HCT116 (cell line): ENCODE data around the gene JPH3. TPM values are rescaled to one million over a fixed set of nuclear protein-coding genes. Genes with fewer than 3 reads are reported as not detected.

Source experiments
- ATAC-seq: fragments of 200-7000 bp; cut with Tn5 transposase; 2 replicates; pipeline ENCODE4 v1.9.1; 2020; ENCODE audit warnings: mild to moderate bottlenecking, moderate library complexity
- BruUV-seq: library from RNA; stranded (reverse); fragments of 400-500 nt; replicated peaks from 2 replicates; lab custom pipeline; 2021; lab: Mats Ljungman, UMichigan
- CTCF ChIA-PET: fragments of 300-600 bp; sonication (Branson Sonifier 250); formaldehyde crosslinking; loops from one replicate; lab custom pipeline; 2021; ENCODE audit warnings: antibody characterized with exemption; lab: Charles Lee
- POLR2A ChIA-PET: fragments of 300-600, 350-600 bp; sonication (Branson Sonifier 250); formaldehyde crosslinking; loops from one replicate; lab custom pipeline; 2021; ENCODE audit warnings: antibody characterized with exemption; lab: Charles Lee
- RAD21 ChIA-PET, 2 experiments: fragments of 300-600 bp; sonication (Branson Sonifier 250); formaldehyde crosslinking; loops; one replicate each; lab custom pipeline; 2023; ENCODE audit warnings: low total read pairs in 2 of 2; ENCODE audit not compliant: uncharacterized antibody in 2 of 2, unreplicated experiment in 2 of 2, low non-redundant PET in 1 of 2; lab: Charles Lee
- DNase-seq: peaks from one replicate; pipeline ENCODE4 v3.0.0-alpha.2; 2010; ENCODE audit warnings: low read depth, low spot score
- H2AFZ ChIP-seq: fragments of 200-600 bp; shearing (Covaris generic), sonication (generic); 2 replicates; pipeline ENCODE4 v1.6.1; 2017; ENCODE audit warnings: low read depth, mixed run types, mixed read lengths, antibody characterized with exemption, low read length; ENCODE audit not compliant: poor library complexity, severe bottlenecking
- H3K27ac ChIP-seq: 2 replicates; pipeline ENCODE4 v1.5.1; 2012; ENCODE audit warnings: low read depth, low read length
- H3K27me3 ChIP-seq: fragments of 200-600 bp; sonication (generic); 2 replicates; pipeline ENCODE4 v1.6.1; 2016; ENCODE audit warnings: mixed run types, low read length, mixed read lengths; ENCODE audit not compliant: insufficient read depth
- H3K36me3 ChIP-seq, 2 experiments: fragments of 200-500 bp in 1 of 2; fragments of 200-600 bp in 1 of 2; sonication (Bioruptor generic) in 1 of 2; sonication (generic) in 1 of 2; 2 replicates each; pipeline versions ENCODE4 v1.5.1 to v1.6.1; 2014 to 2016; ENCODE audit warnings: low read length in 2 of 2, inconsistent platforms in 1 of 2, mixed read lengths in 1 of 2, mixed run types in 1 of 2; ENCODE audit not compliant: insufficient read depth in 2 of 2, control insufficient read depth in 1 of 2
- H3K4me1 ChIP-seq, 2 experiments: fragments of 200-600 bp in 1 of 2; sonication (generic) in 1 of 2; 2 replicates each; pipeline versions ENCODE4 v1.5.1 to v1.6.1; 2012 to 2017; ENCODE audit warnings: low read length in 2 of 2, inconsistent platforms in 1 of 2, mild to moderate bottlenecking in 1 of 2, mixed read lengths in 1 of 2, mixed run types in 1 of 2, moderate library complexity in 1 of 2; ENCODE audit not compliant: insufficient read depth in 2 of 2, control insufficient read depth in 1 of 2
- H3K4me2 ChIP-seq: fragments of 200-600 bp; sonication (generic); 2 replicates; pipeline ENCODE4 v1.6.1; 2017; ENCODE audit warnings: mixed run types, low read length, mixed read lengths
- H3K4me3 ChIP-seq, 2 experiments: fragments of 200-600 bp in 1 of 2; sonication (generic) in 1 of 2; replicated peaks in 1 of 2; 2 replicates each; pipeline ENCODE4 v1.5.1; 2011 to 2016; ENCODE audit warnings: low read length in 2 of 2, control low read depth in 1 of 2, low read depth in 1 of 2, mild to moderate bottlenecking in 1 of 2, mixed read lengths in 1 of 2, mixed run types in 1 of 2
- H3K79me2 ChIP-seq: fragments of 200-600 bp; sonication (generic); 2 replicates; pipeline ENCODE4 v1.6.1; 2017; ENCODE audit warnings: mild to moderate bottlenecking, mixed run types, low read length, moderate library complexity, mixed read lengths; ENCODE audit not compliant: insufficient read depth
- H3K9ac ChIP-seq: fragments of 200-600 bp; sonication (generic); 2 replicates; pipeline ENCODE4 v1.6.1; 2016; ENCODE audit warnings: low read length, mixed read lengths
- H3K9me2 ChIP-seq: fragments of 200-600 bp; sonication (generic), shearing (Covaris generic); 2 replicates; pipeline ENCODE4 v1.6.1; 2017; ENCODE audit warnings: mixed run types, mild to moderate bottlenecking, moderate library complexity; ENCODE audit not compliant: insufficient read depth
- H3K9me3 ChIP-seq, 2 experiments: fragments of 200-500 bp in 1 of 2; fragments of 200-600 bp in 1 of 2; sonication (Bioruptor generic) in 1 of 2; sonication (generic) in 1 of 2; 2 replicates each; pipeline ENCODE4 v1.6.1; 2014 to 2017; ENCODE audit warnings: low read length in 2 of 2, mixed read lengths in 2 of 2, inconsistent platforms in 1 of 2, low read depth in 1 of 2, mild to moderate bottlenecking in 1 of 2, mixed run types in 1 of 2, moderate library complexity in 1 of 2; ENCODE audit not compliant: control insufficient read depth in 1 of 2, insufficient read depth in 1 of 2
- H4K20me1 ChIP-seq: fragments of 200-600 bp; sonication (generic), shearing (Covaris generic); 2 replicates; pipeline ENCODE4 v1.6.1; 2017; ENCODE audit warnings: mixed run types, mild to moderate bottlenecking, moderate library complexity; ENCODE audit not compliant: insufficient read depth
- ATF3 ChIP-seq: IDR thresholded peaks from 2 replicates; pipeline ENCODE4 v1.6.1; 2012
- CBX3 ChIP-seq: IDR thresholded peaks from 2 replicates; pipeline ENCODE4 v1.6.1; 2012; ENCODE audit warnings: low read depth
- CEBPB ChIP-seq: IDR thresholded peaks from 2 replicates; pipeline ENCODE4 v1.6.1; 2012; ENCODE audit warnings: low read depth
- CTCF ChIP-seq, 3 experiments: fragments of 200-600 bp in 1 of 3; sonication (generic) in 1 of 3; IDR thresholded peaks in 2 of 3; conservative IDR thresholded peaks in 1 of 3; 2 replicates each; pipeline ENCODE4 v1.5.1; 2012 to 2017; ENCODE audit warnings: low read depth in 2 of 3, low read length in 2 of 3, antibody characterized with exemption in 1 of 3, borderline replicate concordance in 1 of 3, control low read depth in 1 of 3, mild to moderate bottlenecking in 1 of 3, mixed read lengths in 1 of 3, mixed run types in 1 of 3, moderate library complexity in 1 of 3; ENCODE audit not compliant: insufficient read depth in 1 of 3
- EGR1 ChIP-seq: IDR thresholded peaks from 2 replicates; pipeline ENCODE4 v1.6.1; 2012; ENCODE audit warnings: low read depth
- ELF1 ChIP-seq: IDR thresholded peaks from 2 replicates; pipeline ENCODE4 v1.6.1; 2012; ENCODE audit warnings: low read depth, borderline replicate concordance
- EZH2 ChIP-seq: fragments of 200-600 bp; sonication (generic); IDR thresholded peaks from 2 replicates; pipeline ENCODE4 v1.6.1; 2017; ENCODE audit warnings: antibody characterized with exemption, mixed run types
- FOSL1 ChIP-seq: IDR thresholded peaks from 2 replicates; pipeline ENCODE4 v1.6.1; 2012; ENCODE audit warnings: low read depth
- JUND ChIP-seq: IDR thresholded peaks from 2 replicates; pipeline ENCODE4 v1.6.1; 2012
- POLR2A ChIP-seq: IDR thresholded peaks from 2 replicates; pipeline ENCODE4 v1.7.0; 2011; ENCODE audit warnings: borderline replicate concordance; ENCODE audit not compliant: insufficient read depth, insufficient read length; ENCODE audit errors: extremely low read depth
- POLR2AphosphoS5 ChIP-seq: IDR thresholded peaks from 2 replicates; pipeline ENCODE4 v1.6.1; 2011; ENCODE audit warnings: mild to moderate bottlenecking, low read depth, low read length, moderate library complexity
- RAD21 ChIP-seq: IDR thresholded peaks from 2 replicates; pipeline ENCODE4 v1.6.1; 2012; ENCODE audit warnings: low read depth, mild to moderate bottlenecking
- REST ChIP-seq: IDR thresholded peaks from 2 replicates; pipeline ENCODE4 v1.6.1; 2012; ENCODE audit warnings: low read depth
- SIN3A ChIP-seq: IDR thresholded peaks from 2 replicates; pipeline ENCODE4 v1.6.1; 2012; ENCODE audit warnings: low read depth
- SP1 ChIP-seq: IDR thresholded peaks from 2 replicates; pipeline ENCODE4 v1.6.1; 2012; ENCODE audit warnings: low read depth
- SRF ChIP-seq: IDR thresholded peaks from 2 replicates; pipeline ENCODE4 v1.6.1; 2012; ENCODE audit warnings: low read depth
- YY1 ChIP-seq: IDR thresholded peaks from 2 replicates; pipeline ENCODE4 v1.6.1; 2011; ENCODE audit warnings: low read length, low read depth, moderate library complexity, mild to moderate bottlenecking; ENCODE audit not compliant: insufficient replicate concordance; ENCODE audit errors: extremely low read depth
- ZBTB33 ChIP-seq: IDR thresholded peaks from 2 replicates; pipeline ENCODE4 v1.6.1; 2011; ENCODE audit warnings: mild to moderate bottlenecking, low read length, moderate library complexity; ENCODE audit not compliant: insufficient replicate concordance; ENCODE audit errors: extremely low read depth
- ZNF274 ChIP-seq: fragments of 200-500 bp; sonication (Bioruptor generic); IDR thresholded peaks from 2 replicates; pipeline ENCODE4 v1.6.1; 2014; ENCODE audit warnings: mild to moderate bottlenecking, low read depth, low read length, inconsistent platforms
- intact Hi-C: fragments of 100-400 bp; cut with micrococcal nuclease; formaldehyde crosslinking; loops from 2 replicates; pipeline ENCODE4 v1.10.0; 2022
- total RNA-seq: library from RNA; stranded (reverse); gene quantifications from one replicate; pipeline ENCODE4 v1.2.1, GENCODE V29; 2021; ENCODE audit not compliant: unreplicated experiment

Gene JPH3
- total RNA-seq, 1 experiment from 2014 or later: 0.10 TPM

- H4K20me1 ChIP-seq: no peaks in the 10 kb centered on the region
- H3K27ac ChIP-seq: no peak overlapping the region
- BruUV-seq: no TSS peak
- intact Hi-C loops: no loop called here
- H3K9me2 ChIP-seq: no peaks in the 10 kb centered on the region
- no peak overlapping the region for H3K4me3 ChIP-seq
- no peaks in the 10 kb centered on the region for H3K79me2 ChIP-seq
- ChIA-PET CTCF (no interaction called here), POLR2A (no interaction called here), RAD21 (no interaction called here)
- H3K9ac ChIP-seq: no peak overlapping the region
- no peak overlapping the region for H2AFZ ChIP-seq
- H3K4me2 ChIP-seq: no peak overlapping the region
- peaks cover 4% of the 10 kb centered on the region; the same call in 1 of the 2 replicates for H3K27me3 ChIP-seq
- DNase-seq (no peak), ATAC-seq (no peak)
- TF ChIP-seq JUND (no peak), EZH2 (no peak), CEBPB (no peak), CTCF (IDR thresholded peaks at IDR 0.05 in 2 of 3, conservative IDR thresholded peaks at IDR 0.05 in 1 of 3; ENCODE audit: borderline replicate concordance in 1 of 3, insufficient read depth in 1 of 3, low read depth in 2 of 3, low read length in 2 of 3) (no peak), ZBTB33 (no peak), ELF1 (no peak), CBX3 (no peak), POLR2A (no peak), ZNF274 (no peak), RAD21 (no peak), SP1 (no peak), ATF3 (no peak), SIN3A (no peak), REST (no peak), SRF (no peak), YY1 (no peak), FOSL1 (no peak), POLR2AphosphoS5 (no peak), EGR1 (no peak)
- H3K9me3 ChIP-seq: no peaks in the 10 kb centered on the region
- no peaks in the 10 kb centered on the region for H3K36me3 ChIP-seq
- H3K4me1 ChIP-seq: no peaks in the 10 kb centered on the region
Observed at GRCh38 chr16:87687998-87688529, 85.8 kb downstream of the JPH3 start.
